Lung (tissue), 12 donors: Measurements from ENCODE around the gene C3AR1. TPM values are rescaled to one million over a fixed set of nuclear protein-coding genes. Genes with fewer than 3 reads are reported as not detected.
"Not testable (repeated sequence)": the region's sequence is repeated elsewhere in the genome, so short reads cannot be mapped to it uniquely, and the experiment has no call there.

Source experiments
- ATAC-seq: fragments of 200-7000 bp; cut with Tn5 transposase; one replicate; pipeline ENCODE4 v1.9.1; 2020; ENCODE audit warnings: moderate number of reproducible peaks; ENCODE audit not compliant: insufficient read depth, low FRiP score
- DNase-seq, 3 donors: peaks; one replicate each; pipeline ENCODE4 v3.0.0-alpha.2; 2013 to 2017
- H3K27ac ChIP-seq, 2 donors: one replicate each; pipeline ENCODE4 v1.5.1; 2013; ENCODE audit warnings: mild to moderate bottlenecking in 2 of 2, moderate library complexity in 2 of 2, control low read depth in 1 of 2, inconsistent platforms in 1 of 2, low read depth in 1 of 2, low read length in 1 of 2
- H3K27me3 ChIP-seq, 3 donors: one replicate each; pipeline ENCODE4 v1.5.1; 2013; ENCODE audit warnings: low read length in 2 of 3; ENCODE audit not compliant: control insufficient read depth in 3 of 3, insufficient read depth in 3 of 3
- H3K36me3 ChIP-seq, 4 donors: one replicate each; pipeline ENCODE4 v1.5.1; 2013; ENCODE audit warnings: low read length in 4 of 4, mild to moderate bottlenecking in 1 of 4, moderate library complexity in 1 of 4; ENCODE audit not compliant: control insufficient read depth in 4 of 4, insufficient read depth in 4 of 4
- H3K4me1 ChIP-seq, 5 donors: one replicate each; pipeline ENCODE4 v1.5.1; 2013; ENCODE audit warnings: low read length in 5 of 5, mild to moderate bottlenecking in 2 of 5, moderate library complexity in 1 of 5; ENCODE audit not compliant: control insufficient read depth in 5 of 5, insufficient read depth in 5 of 5
- H3K4me3 ChIP-seq: one replicate; pipeline ENCODE4 v1.5.1; 2013; ENCODE audit warnings: mild to moderate bottlenecking, control low read depth, moderate library complexity
- H3K9ac ChIP-seq, 2 donors: one replicate each; pipeline ENCODE4 v1.5.1; 2013; ENCODE audit warnings: low read length in 2 of 2, control low read depth in 1 of 2; ENCODE audit not compliant: insufficient read depth in 1 of 2
- H3K9me3 ChIP-seq, 4 donors: one replicate each; pipeline ENCODE4 v1.5.1; 2013; ENCODE audit warnings: low read length in 3 of 4, mild to moderate bottlenecking in 1 of 4, moderate library complexity in 1 of 4; ENCODE audit not compliant: control insufficient read depth in 4 of 4, insufficient read depth in 3 of 4
- CTCF ChIP-seq: IDR thresholded peaks from 2 replicates; pipeline ENCODE4 v1.5.1; 2012; ENCODE audit warnings: mild to moderate bottlenecking; ENCODE audit errors: control extremely low read depth, extremely low read depth
- whole genome bisulfite sequencing, 2 donors: extraction: QIAGEN DNeasy Blood & Tissue Kit; methylation state at CpG; one replicate each; pipeline ENCODE4 v1.1.7; 2013; 5-methylcytosine and 5-hydroxymethylcytosine counted together
- polyA plus RNA-seq, 2 donors: library from polyadenylated mRNA; stranded (reverse); fragments of 200-250 nt; gene quantifications; one replicate each; pipeline ENCODE4 v1.2.1, GENCODE V29; 2013
- total RNA-seq, 2 donors: library from RNA; depleted of rRNA in 1 of 2; stranded (reverse); fragments of >200 nt in 1 of 2; gene quantifications; one replicate each; pipeline ENCODE4 v1.2.1, GENCODE V29; 2014 to 2021
- donor health status: control.
- donor health status: control.
- donor health status: Bipolar disorder and iron deficiency.
- donor health status: healthy.
- donor health status: DM: yes; HTN: yes; CAD: no.

The C3AR1 gene
- total and polyA plus RNA-seq, 4 donors = 6.9 to 209 (median 26.3) TPM

- Histone ChIP-seq H3K27me3 (no peaks in the 10 kb centered on the region), H3K4me3 (peak overlapping the region; percentile 89), H3K4me1 (peaks cover 23 to 50% (median 24%) of the 10 kb centered on the region in 5 donors), H3K9me3 (no peaks in the 10 kb centered on the region), H3K36me3 (peaks cover 0 to 8% (median 0%) of the 10 kb centered on the region in 4 donors), H3K27ac (peak overlapping the region; percentile 97 to 98), H3K9ac (peak overlapping the region; percentile 81 to 91)
- ATAC-seq (peak; percentile 25), DNase-seq (peak; percentile 53 to 72 (median 58))
- WGBS, 2 donors = 7 to 12% methylated on average over 17 of the region's 17 CpGs
- no peak for TF ChIP-seq CTCF
These were observed 32.8 kb downstream of the C3AR1 start for GRCh38 chr12:8033153-8034044.

GRCh38 chr12:8032242-8033152, 33.7 kb downstream of the C3AR1 start, which contains the start of gene FOXJ2:
TSS of gene FOXJ2 (plus strand) at chr12:8032716. CDS start at chr12:8039833, 7,117 bp downstream.
- peak; percentile 92 for ATAC-seq
- H3K27ac ChIP-seq = peak within 1 kb of the TSS; percentile 97 to 98
- H3K36me3 ChIP-seq = peaks cover 0 to 8% (median 0%) of the 10 kb centered on the region in 4 donors
- H3K4me3 ChIP-seq = peak within 1 kb of the TSS; percentile 89
- no peaks in the 10 kb centered on the region for H3K9me3 ChIP-seq
- H3K9ac ChIP-seq = peak within 1 kb of the TSS; percentile 87 to 91
- H3K27me3 ChIP-seq = no peaks in the 10 kb centered on the region
- no peak for TF ChIP-seq CTCF
- H3K4me1 ChIP-seq = peaks cover 15 to 41% (median 22%) of the 10 kb centered on the region in 5 donors
- DNase-seq = peak; percentile 81 to 90 (median 86)
- 0 to 1% methylated on average over 58 to 93 of the region's 93 CpGs for WGBS, 2 donors

- ATAC-seq (no peak), DNase-seq (no peak)
- peaks cover 0 to 8% (median 0%) of the 10 kb centered on the region in 4 donors for H3K36me3 ChIP-seq
- peaks cover 10 to 34% (median 22%) of the 10 kb centered on the region in 5 donors for H3K4me1 ChIP-seq
- peak overlapping the region in 1 of 2 donors; percentile 98 for H3K27ac ChIP-seq
- WGBS, 2 donors = 45 to 46% methylated on average over 5 of the region's 5 CpGs
- H3K27me3 ChIP-seq = no peaks in the 10 kb centered on the region
- no peak for TF ChIP-seq CTCF
- peak overlapping the region in 1 of 2 donors; percentile 87 for H3K9ac ChIP-seq
- H3K4me3 ChIP-seq = no peak overlapping the region
- no peaks in the 10 kb centered on the region for H3K9me3 ChIP-seq
These were observed 34.3 kb downstream of the C3AR1 start for GRCh38 chr12:8031872-8032241.

- not testable (repeated sequence) for H3K4me3 ChIP-seq, DNase-seq, H3K9ac ChIP-seq, ATAC-seq, H3K27ac ChIP-seq, H3K27me3 ChIP-seq, H3K36me3 ChIP-seq, H3K9me3 ChIP-seq
- WGBS, 2 donors = 95 to 96% methylated on average over 23 of the region's 23 CpGs
- peaks cover 8 to 32% (median 22%) of the 10 kb centered on the region in 5 donors for H3K4me1 ChIP-seq
These were observed 35.1 kb downstream of the C3AR1 start for GRCh38 chr12:8031017-8031416.
